Ovary (tissue), 3 donors: ENCODE data around the gene KCNA2.

Source experiments
- EP300 ChIP-seq: sonication (generic); formaldehyde crosslinking; IDR thresholded peaks from one replicate; pipeline ENCODE4 v1.6.1; 2017; ENCODE audit warnings: antibody characterized with exemption
- POLR2A ChIP-seq: fragments of 450-650 bp; IDR thresholded peaks from one replicate; pipeline ENCODE4 v1.6.1; 2017; ENCODE audit warnings: antibody characterized with exemption, mild to moderate bottlenecking, moderate library complexity
- TF ChIP-seq, protein P1 (sequence below), 3 donors: fragments of 450-650 bp in 2 of 3; fragments of 200-600 bp in 1 of 3; IDR thresholded peaks; one replicate each; pipeline versions ENCODE4 v1.5.1 to v1.8.0; 2016 to 2022; ENCODE audit warnings: antibody characterized with exemption in 3 of 3, mild to moderate bottlenecking in 1 of 3
- donor health status: DM: no; HTN: no; CAD: no.

DNA sequence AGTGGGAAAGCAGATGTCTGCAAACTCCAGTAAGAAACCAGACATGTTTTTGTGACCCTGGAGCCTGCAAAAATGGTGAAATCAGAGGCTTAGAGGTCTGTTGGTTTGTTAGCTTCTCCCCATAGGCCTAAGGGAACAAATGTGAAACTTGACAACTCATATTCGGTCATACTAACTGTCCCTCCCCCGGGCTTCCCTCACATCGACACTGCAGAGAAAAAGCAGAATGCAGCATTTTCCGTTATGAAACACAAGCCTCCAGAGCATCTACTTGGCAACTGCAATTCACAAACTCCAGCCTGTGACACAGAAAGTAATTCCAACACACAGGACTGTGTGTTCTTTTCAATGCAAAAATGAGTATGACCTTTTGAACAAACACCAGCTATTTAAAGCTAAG, 3.7 kb downstream of the KCNA2 start:
- TF ChIP-seq, protein P1, sequence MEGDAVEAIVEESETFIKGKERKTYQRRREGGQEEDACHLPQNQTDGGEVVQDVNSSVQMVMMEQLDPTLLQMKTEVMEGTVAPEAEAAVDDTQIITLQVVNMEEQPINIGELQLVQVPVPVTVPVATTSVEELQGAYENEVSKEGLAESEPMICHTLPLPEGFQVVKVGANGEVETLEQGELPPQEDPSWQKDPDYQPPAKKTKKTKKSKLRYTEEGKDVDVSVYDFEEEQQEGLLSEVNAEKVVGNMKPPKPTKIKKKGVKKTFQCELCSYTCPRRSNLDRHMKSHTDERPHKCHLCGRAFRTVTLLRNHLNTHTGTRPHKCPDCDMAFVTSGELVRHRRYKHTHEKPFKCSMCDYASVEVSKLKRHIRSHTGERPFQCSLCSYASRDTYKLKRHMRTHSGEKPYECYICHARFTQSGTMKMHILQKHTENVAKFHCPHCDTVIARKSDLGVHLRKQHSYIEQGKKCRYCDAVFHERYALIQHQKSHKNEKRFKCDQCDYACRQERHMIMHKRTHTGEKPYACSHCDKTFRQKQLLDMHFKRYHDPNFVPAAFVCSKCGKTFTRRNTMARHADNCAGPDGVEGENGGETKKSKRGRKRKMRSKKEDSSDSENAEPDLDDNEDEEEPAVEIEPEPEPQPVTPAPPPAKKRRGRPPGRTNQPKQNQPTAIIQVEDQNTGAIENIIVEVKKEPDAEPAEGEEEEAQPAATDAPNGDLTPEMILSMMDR (IDR thresholded peaks at IDR 0.05) = no peak
- TF ChIP-seq EP300 = no peak
- TF ChIP-seq POLR2A = no peak
